Tibial nerve (tissue), 4 donors: ENCODE results near the gene DCUN1D3.

ENCODE experiments used
- CTCF ChIP-seq, 5 experiments: fragments of 200-600 bp in 3 of 5; fragments of 450-650 bp in 2 of 5; sonication (generic) in 3 of 5; IDR thresholded peaks; one replicate each; pipeline ENCODE4 v1.5.1; 2016 to 2019; ENCODE audit warnings: antibody characterized with exemption in 5 of 5, mild to moderate bottlenecking in 3 of 5, moderate library complexity in 2 of 5
- EP300 ChIP-seq, 2 donors: sonication (generic); formaldehyde crosslinking; IDR thresholded peaks; one replicate each; pipeline ENCODE4 v1.6.1; 2017; ENCODE audit warnings: antibody characterized with exemption in 2 of 2, mild to moderate bottlenecking in 1 of 2
- POLR2A ChIP-seq, 2 donors: fragments of 450-650 bp; IDR thresholded peaks; one replicate each; pipeline ENCODE4 v1.6.1; 2017; ENCODE audit warnings: antibody characterized with exemption in 2 of 2, mild to moderate bottlenecking in 2 of 2, moderate library complexity in 2 of 2

GRCh38 chr16:20887207-20887606 is 13.0 kb downstream of the DCUN1D3 start:
- TF ChIP-seq CTCF (IDR thresholded peaks at IDR 0.05) (no peak), POLR2A (IDR thresholded peaks at IDR 0.05) (no peak), EP300 (IDR thresholded peaks at IDR 0.05) (no peak)
